RWPE2 (cell line): Measurements from ENCODE around the gene MBD3L4.
"Not testable (repeated sequence)": the region's sequence is repeated elsewhere in the genome, so short reads cannot be mapped to it uniquely, and the experiment has no call there.

ENCODE experiments used
- ATAC-seq: fragments of 200-7000 bp; cut with Tn5 transposase; 3 replicates; pipeline ENCODE4 v1.9.1; 2021; ENCODE audit warnings: low read depth
- DNase-seq: peaks from one replicate; pipeline ENCODE4 v3.0.0-alpha.2; 2020; ENCODE audit warnings: low spot score
- H3K27ac ChIP-seq: fragments of 450-650 bp; 2 replicates; pipeline ENCODE4 v1.5.1; 2017; ENCODE audit warnings: mild to moderate bottlenecking; ENCODE audit not compliant: poor library complexity, severe bottlenecking
- H3K27me3 ChIP-seq: fragments of 250-450 bp; sonication (Bioruptor Pico); 2 replicates; pipeline ENCODE4 v1.5.1; 2021; ENCODE audit warnings: mild to moderate bottlenecking, moderate library complexity; ENCODE audit not compliant: insufficient read depth, poor library complexity, severe bottlenecking
- H3K36me3 ChIP-seq: fragments of 250-450 bp; sonication (Bioruptor Pico); 2 replicates; pipeline ENCODE4 v1.5.1; 2020; ENCODE audit warnings: low read depth, mild to moderate bottlenecking, moderate library complexity
- H3K4me1 ChIP-seq: fragments of 250-450 bp; sonication (Bioruptor Pico); 2 replicates; pipeline ENCODE4 v1.5.1; 2021; ENCODE audit warnings: mild to moderate bottlenecking, moderate library complexity; ENCODE audit not compliant: insufficient read depth, poor library complexity, severe bottlenecking
- H3K4me3 ChIP-seq: fragments of 250-450 bp; sonication (Bioruptor Pico); 2 replicates; pipeline ENCODE4 v1.5.1; 2021; ENCODE audit warnings: mild to moderate bottlenecking, moderate library complexity; ENCODE audit not compliant: severe bottlenecking
- H3K9me3 ChIP-seq: fragments of 250-450 bp; sonication (Bioruptor Pico); 2 replicates; pipeline ENCODE4 v1.5.1; 2021; ENCODE audit warnings: mild to moderate bottlenecking, moderate library complexity; ENCODE audit not compliant: severe bottlenecking

Gene MBD3L4

DNA sequence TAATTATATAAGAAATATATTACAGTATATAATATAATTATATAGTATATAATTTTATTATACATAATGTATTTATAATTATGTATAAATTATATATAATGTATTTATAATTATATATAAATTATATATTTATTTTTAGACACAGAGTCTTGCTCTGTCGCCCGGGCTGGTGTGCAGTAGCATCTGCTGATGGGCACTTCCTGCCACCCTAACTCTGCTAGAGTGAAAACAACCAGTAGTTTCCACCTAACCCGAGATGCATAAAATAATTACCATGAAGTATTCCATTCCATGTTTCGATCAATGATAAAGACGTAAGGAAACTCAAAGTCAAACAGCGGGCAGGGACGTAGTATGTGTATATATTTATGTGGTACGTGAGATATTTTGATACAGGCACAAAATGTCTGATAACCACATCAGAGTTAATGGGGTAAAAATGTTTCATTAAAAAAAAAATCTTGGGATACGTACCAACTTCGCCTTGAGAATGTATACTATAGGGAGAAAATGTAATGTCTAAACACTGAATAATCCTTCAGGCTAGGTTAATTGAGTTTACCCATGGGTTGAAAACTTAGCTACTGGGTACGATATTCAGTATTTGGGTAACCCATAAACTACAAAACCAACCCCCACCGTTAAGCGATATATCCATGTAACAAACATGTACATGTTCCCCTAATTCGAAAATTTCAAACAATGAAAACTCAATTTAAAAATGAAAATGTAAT is 14.8 kb upstream of the MBD3L4 start:
- H3K4me1 ChIP-seq, H3K36me3 ChIP-seq, DNase-seq, ATAC-seq, H3K27ac ChIP-seq, H3K9me3 ChIP-seq, H3K4me3 ChIP-seq, H3K27me3 ChIP-seq: not testable (repeated sequence)

DNA sequence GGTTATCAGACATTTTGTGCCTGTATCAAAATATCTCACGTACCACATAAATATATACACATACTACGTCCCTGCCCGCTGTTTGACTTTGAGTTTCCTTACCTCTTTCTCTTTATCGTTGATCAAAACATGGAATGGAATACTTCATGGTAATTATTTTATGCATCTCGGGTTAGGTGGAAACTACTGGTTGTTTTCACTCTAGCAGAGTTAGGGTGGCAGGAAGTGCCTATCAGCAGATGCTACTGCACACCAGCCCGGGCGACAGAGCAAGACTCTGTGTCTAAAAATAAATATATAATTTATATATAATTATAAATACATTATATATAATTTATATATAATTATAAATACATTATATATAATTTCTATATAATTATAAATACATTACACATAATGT is 12.9 kb upstream of the MBD3L4 start:
- not testable (repeated sequence) for H3K27me3 ChIP-seq, H3K27ac ChIP-seq, ATAC-seq, H3K4me1 ChIP-seq, H3K4me3 ChIP-seq, H3K36me3 ChIP-seq, DNase-seq, H3K9me3 ChIP-seq

DNA sequence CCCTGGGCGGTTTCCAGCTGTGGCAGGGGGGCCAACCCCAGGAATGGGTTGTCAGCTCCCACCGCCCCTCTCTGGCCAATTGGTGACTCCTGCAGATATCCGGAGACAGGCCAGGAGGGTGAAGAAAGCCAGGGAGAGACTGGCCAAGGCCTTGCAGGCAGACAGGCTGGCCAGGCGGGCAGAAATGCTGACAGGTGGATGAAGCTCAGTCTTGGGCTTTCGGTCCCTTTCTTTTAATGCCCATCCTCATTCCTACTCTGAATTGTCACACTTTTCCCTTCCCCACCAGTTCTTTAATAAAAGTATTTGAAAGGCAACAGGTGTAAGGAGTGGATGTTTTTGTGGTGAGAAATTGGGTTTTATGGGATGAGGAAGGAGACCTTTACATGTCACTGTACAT is 11.4 kb upstream of the MBD3L4 start:
- H3K27me3 ChIP-seq, H3K4me3 ChIP-seq, ATAC-seq, H3K9me3 ChIP-seq, H3K4me1 ChIP-seq, H3K27ac ChIP-seq, DNase-seq, H3K36me3 ChIP-seq: not testable (repeated sequence)

DNA sequence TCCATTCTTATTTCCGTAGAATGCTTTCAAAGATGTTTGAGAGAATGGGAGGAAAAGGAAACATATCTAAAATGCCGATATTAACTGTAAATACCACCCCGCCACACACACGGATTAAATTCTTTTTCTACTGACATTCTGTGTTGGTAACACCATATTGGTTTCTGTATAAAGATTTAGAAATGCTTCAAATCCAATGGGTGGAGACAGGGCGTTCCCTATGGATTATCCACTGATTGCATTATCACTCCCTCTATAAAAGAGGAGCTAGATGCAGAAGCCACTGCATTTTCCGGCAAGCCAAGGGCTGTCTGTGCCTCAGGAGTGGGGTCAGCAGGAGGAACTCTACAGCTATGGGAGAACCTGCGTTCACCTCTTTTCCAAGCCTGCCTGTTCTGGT is 9.0 kb upstream of the MBD3L4 start, which contains the start of gene MBD3L2:
TSS of gene MBD3L2 (plus strand) at position 301 of the 400 bp plus-strand sequence. CDS start at position 354, 53 bp downstream.
- not testable (repeated sequence) for H3K9me3 ChIP-seq, ATAC-seq, H3K27me3 ChIP-seq, H3K4me3 ChIP-seq, H3K36me3 ChIP-seq, DNase-seq, H3K27ac ChIP-seq, H3K4me1 ChIP-seq

DNA sequence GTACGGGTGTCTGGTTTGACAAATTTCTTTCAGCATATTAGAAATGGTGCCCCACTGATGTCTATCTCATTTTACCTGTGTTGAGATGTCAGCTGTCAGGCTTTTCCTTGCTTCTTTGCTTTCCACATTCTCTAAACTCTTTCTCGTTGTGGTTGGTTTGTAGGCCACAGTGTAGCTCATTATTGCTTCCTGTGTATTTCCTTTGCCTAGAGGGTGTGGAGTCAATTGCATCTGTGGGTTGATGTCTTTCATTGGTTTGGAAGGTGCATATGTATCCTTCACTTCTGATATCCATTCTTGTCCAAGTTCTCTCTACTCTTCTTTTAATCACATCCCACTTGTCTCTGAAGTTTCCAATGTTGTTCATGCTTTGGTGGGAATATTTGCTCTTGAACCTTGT is 1.6 kb upstream of the MBD3L4 start:
- ATAC-seq, DNase-seq: not testable (repeated sequence)

DNA sequence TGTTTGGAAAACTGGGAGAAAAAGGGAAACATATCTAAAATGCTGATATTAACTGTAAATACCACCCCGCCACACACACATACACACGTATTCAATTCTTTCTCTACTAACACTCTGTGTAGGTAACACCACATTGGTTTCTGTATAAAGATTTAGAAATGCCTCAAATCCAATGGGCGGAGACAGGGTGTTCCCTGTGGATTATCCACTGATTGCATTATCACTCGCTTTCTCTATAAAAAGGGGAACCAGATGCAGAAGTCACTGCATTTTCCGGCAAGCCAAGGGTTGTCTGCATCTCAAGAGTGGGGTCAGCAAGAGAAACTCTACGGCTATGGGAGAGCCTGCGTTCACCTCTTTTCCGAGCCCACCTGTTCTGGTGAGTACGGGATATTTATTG is 9.7 kb downstream of the MBD3L4 start, which contains the start of gene MBD3L5:
TSS of gene MBD3L5 (plus strand) at position 301 of the 400 bp plus-strand sequence. CDS start at position 335, 34 bp downstream.
- H3K36me3 ChIP-seq, DNase-seq, ATAC-seq, H3K27me3 ChIP-seq, H3K4me1 ChIP-seq, H3K27ac ChIP-seq, H3K4me3 ChIP-seq, H3K9me3 ChIP-seq: not testable (repeated sequence)

More for the DNA sequence above, 1.6 kb upstream of the MBD3L4 start:
- not testable (repeated sequence) for H3K4me3 ChIP-seq, H3K4me1 ChIP-seq, H3K27me3 ChIP-seq, H3K9me3 ChIP-seq, H3K27ac ChIP-seq, H3K36me3 ChIP-seq

DNA sequence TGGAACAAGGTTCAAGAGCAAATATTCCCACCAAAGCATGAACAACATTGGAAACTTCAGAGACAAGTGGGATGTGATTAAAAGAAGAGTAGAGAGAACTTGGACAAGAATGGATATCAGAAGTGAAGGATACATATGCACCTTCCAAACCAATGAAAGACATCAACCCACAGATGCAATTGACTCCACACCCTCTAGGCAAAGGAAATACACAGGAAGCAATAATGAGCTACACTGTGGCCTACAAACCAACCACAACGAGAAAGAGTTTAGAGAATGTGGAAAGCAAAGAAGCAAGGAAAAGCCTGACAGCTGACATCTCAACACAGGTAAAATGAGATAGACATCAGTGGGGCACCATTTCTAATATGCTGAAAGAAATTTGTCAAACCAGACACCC is 11.2 kb downstream of the MBD3L4 start:
- H3K9me3 ChIP-seq, H3K36me3 ChIP-seq, DNase-seq, H3K27me3 ChIP-seq, ATAC-seq, H3K4me3 ChIP-seq, H3K27ac ChIP-seq, H3K4me1 ChIP-seq: not testable (repeated sequence)

DNA sequence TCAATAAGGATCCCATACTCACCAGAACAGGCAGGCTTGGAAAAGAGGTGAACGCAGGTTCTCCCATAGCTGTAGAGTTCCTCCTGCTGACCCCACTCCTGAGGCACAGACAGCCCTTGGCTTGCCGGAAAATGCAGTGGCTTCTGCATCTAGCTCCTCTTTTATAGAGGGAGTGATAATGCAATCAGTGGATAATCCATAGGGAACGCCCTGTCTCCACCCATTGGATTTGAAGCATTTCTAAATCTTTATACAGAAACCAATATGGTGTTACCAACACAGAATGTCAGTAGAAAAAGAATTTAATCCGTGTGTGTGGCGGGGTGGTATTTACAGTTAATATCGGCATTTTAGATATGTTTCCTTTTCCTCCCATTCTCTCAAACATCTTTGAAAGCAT is 18.6 kb downstream of the MBD3L4 start, which contains the start of gene MBD3L2B:
TSS of gene MBD3L2B (minus strand) at position 101 of the 400 bp plus-strand sequence. CDS start at position 67, 34 bp downstream.
- not testable (repeated sequence) for H3K27me3 ChIP-seq

More for the DNA sequence above, 18.6 kb downstream of the MBD3L4 start, which contains the start of gene MBD3L2B:
- ATAC-seq, H3K4me3 ChIP-seq, DNase-seq, H3K36me3 ChIP-seq, H3K4me1 ChIP-seq, H3K9me3 ChIP-seq, H3K27ac ChIP-seq: not testable (repeated sequence)
